NCI-H2227 (cell line): Measurements from ENCODE around the gene TST.
"Not testable (repeated sequence)": the region's sequence is repeated elsewhere in the genome, so short reads cannot be mapped to it uniquely, and the experiment has no call there.

ENCODE experiments used
- DNase-seq: peaks from one replicate; lab custom pipeline; 2025; ENCODE audit not compliant: unreplicated experiment; lab: John Stamatoyannopoulos, UW

TST gene

GRCh38 chr22:37016134-37016910, 2.9 kb downstream of the TST start:
- DNase-seq: no peak

GRCh38 chr22:37015587-37015878, 3.7 kb downstream of the TST start:
- DNase-seq: no peak

- DNase-seq: no peak
These were observed 4.2 kb downstream of the TST start for GRCh38 chr22:37014835-37015586.

- no peak for DNase-seq
These were observed 4.8 kb downstream of the TST start for GRCh38 chr22:37014415-37014806.

- DNase-seq: no peak
These were observed 6.3 kb downstream of the TST start for GRCh38 chr22:37012956-37013355.

- DNase-seq: no peak
These were observed 6.9 kb downstream of the TST start for GRCh38 chr22:37012262-37012904.

GRCh38 chr22:37011472-37011871, 7.8 kb downstream of the TST start:
- DNase-seq: no peak

- DNase-seq: no peak
These were observed 8.3 kb downstream of the TST start for GRCh38 chr22:37010976-37011375.

GRCh38 chr22:37010174-37010573, 9.1 kb downstream of the TST start:
- no peak for DNase-seq

GRCh38 chr22:37009490-37009889, 9.8 kb downstream of the TST start:
- no peak for DNase-seq

- no peak for DNase-seq
These were observed 10.9 kb downstream of the TST start for GRCh38 chr22:37008365-37008764.

- DNase-seq: no peak
These were observed 11.6 kb downstream of the TST start for GRCh38 chr22:37007651-37008050.

- no peak for DNase-seq
These were observed 16.6 kb downstream of the TST start for GRCh38 chr22:37002633-37003032.

GRCh38 chr22:37001826-37002225, 17.4 kb downstream of the TST start:
- no peak for DNase-seq

GRCh38 chr22:37000676-37001534, 18.3 kb downstream of the TST start:
- no peak for DNase-seq

- no peak for DNase-seq
These were observed 19.8 kb downstream of the TST start for GRCh38 chr22:36999463-36999862.

GRCh38 chr22:36998620-36999351, 20.5 kb downstream of the TST start:
- DNase-seq: no peak

- no peak for DNase-seq
These were observed 21.5 kb downstream of the TST start for GRCh38 chr22:36997746-36998145.

- DNase-seq: no peak
These were observed 28.0 kb downstream of the TST start for GRCh38 chr22:36991206-36991605.

- no peak for DNase-seq
These were observed 28.8 kb downstream of the TST start for GRCh38 chr22:36990457-36990856.

GRCh38 chr22:36989012-36989411, 30.2 kb downstream of the TST start:
- not testable (repeated sequence) for DNase-seq
